Fibroblast of villous mesenchyme (primary cell): ENCODE measurements around the gene DGKI. TPM values are rescaled to one million over a fixed set of nuclear protein-coding genes. Genes with fewer than 3 reads are reported as not detected.

Source experiments
- DNase-seq: peaks from one replicate; pipeline ENCODE4 v3.0.0-alpha.2; 2010; ENCODE audit warnings: low read depth
- H3K4me3 ChIP-seq: 2 replicates; pipeline ENCODE4 v1.5.1; 2011; ENCODE audit warnings: low read depth, mild to moderate bottlenecking, low read length
- total RNA-seq: library from RNA; depleted of rRNA; stranded (reverse); fragments of >200 nt; gene quantifications from 2 replicates; pipeline ENCODE4 v1.2.3, GENCODE V29; 2012
- TF ChIP-seq, protein P1 (sequence below): IDR thresholded peaks from 2 replicates; pipeline ENCODE4 v1.5.1; 2012; ENCODE audit warnings: low read depth, mild to moderate bottlenecking, low read length; ENCODE audit not compliant: insufficient read depth

The DGKI gene
- total RNA-seq, 1 donor = 3.5 TPM

- DNase-seq = peak; percentile 55
- TF ChIP-seq, protein P1, sequence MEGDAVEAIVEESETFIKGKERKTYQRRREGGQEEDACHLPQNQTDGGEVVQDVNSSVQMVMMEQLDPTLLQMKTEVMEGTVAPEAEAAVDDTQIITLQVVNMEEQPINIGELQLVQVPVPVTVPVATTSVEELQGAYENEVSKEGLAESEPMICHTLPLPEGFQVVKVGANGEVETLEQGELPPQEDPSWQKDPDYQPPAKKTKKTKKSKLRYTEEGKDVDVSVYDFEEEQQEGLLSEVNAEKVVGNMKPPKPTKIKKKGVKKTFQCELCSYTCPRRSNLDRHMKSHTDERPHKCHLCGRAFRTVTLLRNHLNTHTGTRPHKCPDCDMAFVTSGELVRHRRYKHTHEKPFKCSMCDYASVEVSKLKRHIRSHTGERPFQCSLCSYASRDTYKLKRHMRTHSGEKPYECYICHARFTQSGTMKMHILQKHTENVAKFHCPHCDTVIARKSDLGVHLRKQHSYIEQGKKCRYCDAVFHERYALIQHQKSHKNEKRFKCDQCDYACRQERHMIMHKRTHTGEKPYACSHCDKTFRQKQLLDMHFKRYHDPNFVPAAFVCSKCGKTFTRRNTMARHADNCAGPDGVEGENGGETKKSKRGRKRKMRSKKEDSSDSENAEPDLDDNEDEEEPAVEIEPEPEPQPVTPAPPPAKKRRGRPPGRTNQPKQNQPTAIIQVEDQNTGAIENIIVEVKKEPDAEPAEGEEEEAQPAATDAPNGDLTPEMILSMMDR = no peak
- no peak overlapping the region for H3K4me3 ChIP-seq
Observed at GRCh38 chr7:137545059-137545716, 301.6 kb downstream of the DGKI start.

DNA sequence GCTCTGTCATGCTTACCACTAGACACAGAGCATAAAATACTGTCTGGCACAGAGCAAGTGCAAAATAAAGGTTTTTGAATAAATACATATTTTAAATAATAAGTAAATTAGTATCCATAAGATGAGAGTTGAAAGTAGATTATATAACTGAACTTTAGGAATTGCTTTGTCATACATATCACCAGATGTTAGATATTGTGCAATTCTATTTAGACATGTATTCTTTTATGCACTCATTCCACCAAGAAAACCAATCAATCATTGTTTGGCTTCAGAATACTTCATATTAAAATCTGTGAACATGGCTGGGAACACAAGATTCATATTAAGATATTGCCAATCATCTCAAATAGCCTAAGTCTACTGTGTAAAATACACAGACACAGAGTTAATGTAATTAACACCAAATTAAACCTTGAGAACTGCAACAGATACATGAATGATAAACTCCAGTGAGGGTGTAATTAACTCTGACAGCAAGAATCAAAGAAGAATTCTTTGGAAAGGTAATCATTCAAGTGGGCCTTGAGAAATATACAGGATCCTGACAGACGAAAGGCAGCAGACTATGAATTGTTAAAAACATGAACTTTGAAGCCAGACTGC, 302.2 kb downstream of the DGKI start:
- no peak overlapping the region for H3K4me3 ChIP-seq
- TF ChIP-seq, protein P1 = no peak
- peak; percentile 29 for DNase-seq

DNA sequence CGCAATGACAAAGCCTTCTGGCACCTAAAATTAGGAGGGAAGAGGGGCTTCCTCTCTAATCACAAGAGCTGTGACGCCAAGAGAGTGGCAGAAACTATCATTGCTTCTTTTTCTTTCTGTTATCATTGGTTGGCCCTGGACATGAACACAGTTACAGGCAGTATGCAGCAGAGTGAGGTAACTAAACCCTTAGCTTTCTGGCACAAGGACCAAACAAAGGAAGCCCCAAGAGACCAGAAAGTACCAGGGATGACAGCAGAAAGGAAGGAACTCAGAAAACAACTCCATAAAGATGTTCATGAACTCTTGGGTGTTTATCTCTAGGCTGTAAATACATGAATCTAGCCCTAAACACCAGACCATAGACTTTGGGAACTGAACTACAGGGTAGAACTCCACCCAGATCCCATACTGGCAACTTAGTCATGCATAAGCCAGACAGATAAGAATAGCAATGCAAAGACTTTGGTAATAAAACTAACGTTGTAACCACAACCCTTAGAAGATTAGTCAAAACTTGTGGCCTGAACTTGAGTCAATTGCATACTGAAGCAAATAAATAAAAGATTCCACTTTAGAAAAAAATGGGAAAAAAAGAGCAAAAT, 307.6 kb downstream of the DGKI start:
- peak; percentile 97 for DNase-seq
- TF ChIP-seq, protein P1 = no peak
- H3K4me3 ChIP-seq = peak overlapping the region; percentile 16

DNA sequence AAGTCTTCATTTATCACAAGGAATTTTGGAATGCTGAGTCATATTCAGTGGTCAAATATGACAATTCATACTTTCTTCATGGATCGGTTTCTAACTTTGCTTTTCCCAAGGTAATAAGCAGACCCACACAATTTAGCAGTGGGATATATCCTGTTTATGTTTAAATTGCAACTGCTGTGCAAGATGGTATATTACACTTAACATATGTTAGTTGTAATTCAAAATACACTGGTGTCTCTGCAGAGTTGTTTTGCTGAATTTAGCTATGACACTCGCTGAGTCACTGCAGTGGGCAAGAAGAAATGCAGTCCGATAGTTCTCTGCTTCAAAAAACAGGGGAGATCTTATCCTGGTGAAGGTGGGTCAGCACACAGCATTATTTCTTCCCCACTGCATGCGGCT, 308.4 kb downstream of the DGKI start:
- TF ChIP-seq, protein P1 = no peak
- no peak overlapping the region for H3K4me3 ChIP-seq
- peak; percentile 82 for DNase-seq

- TF ChIP-seq, protein P1 = no peak
- no peak overlapping the region for H3K4me3 ChIP-seq
- DNase-seq = no peak
Observed at GRCh38 chr7:137535579-137535978, 311.2 kb downstream of the DGKI start.

DNA sequence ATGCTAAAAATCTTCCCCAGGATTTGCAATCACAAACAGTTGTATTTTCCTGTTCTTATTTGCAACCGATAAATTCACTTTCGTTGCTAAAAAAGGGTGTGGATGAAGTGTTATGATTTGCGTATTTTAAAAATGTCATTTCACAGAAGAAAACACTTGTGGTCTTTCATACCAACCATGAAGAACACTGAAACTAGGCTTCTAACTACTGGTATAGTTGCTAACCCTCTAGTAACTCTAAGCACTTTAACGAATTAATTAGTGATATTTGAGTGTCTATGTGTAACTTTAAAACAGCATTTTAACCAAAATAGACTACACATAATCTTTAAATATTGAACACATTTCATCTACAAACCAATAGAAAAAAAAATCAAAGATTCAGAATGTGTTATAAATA, 315.1 kb downstream of the DGKI start:
- TF ChIP-seq, protein P1 = no peak
- no peak overlapping the region for H3K4me3 ChIP-seq
- no peak for DNase-seq
